Effector CD4-positive, alpha-beta T cell (primary cell): ENCODE data around the gene ELOVL1.
"Not testable (repeated sequence)": the region's sequence is repeated elsewhere in the genome, so short reads cannot be mapped to it uniquely, and the experiment has no call there.

Experiments
- DNase-seq: peaks from one replicate; pipeline ENCODE4 v3.0.0-alpha.2; 2020
- total RNA-seq: gene quantifications from one replicate; lab custom pipeline; 2026; lab: John Stamatoyannopoulos, UW

ELOVL1 gene
- 17.6 reads per million, percentile 44 among the genes with 10 or more reads in this experiment for total RNA-seq

- DNase-seq, result peak; percentile 74
Measured at GRCh38 chr1:43367904-43368645, at the start of gene ELOVL1. Gene ELOVL1 (minus strand): TSS chr1:43368011. CDS start chr1:43365609, 2,402 bp downstream.

DNA sequence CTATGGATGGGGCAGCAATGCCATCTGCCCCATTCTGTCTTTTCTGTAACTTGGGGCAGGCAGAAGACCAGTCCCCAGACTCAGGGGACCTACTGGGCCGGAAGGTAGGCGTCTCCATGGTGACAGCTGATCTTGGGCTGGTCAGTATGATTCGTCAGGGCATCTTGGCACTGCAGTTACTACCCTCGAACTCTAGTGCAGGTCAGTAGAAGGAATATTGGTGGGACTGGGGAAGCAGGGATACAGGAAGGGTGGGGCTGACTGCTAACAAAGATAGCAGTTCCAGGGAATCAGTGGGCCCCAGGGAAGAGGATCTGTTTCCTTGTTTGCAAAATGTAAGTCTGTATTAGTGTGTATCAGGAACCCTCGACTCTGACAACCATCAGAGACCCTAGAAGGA is 48.1 kb upstream of the ELOVL1 start:
- DNase-seq, result no peak

DNA sequence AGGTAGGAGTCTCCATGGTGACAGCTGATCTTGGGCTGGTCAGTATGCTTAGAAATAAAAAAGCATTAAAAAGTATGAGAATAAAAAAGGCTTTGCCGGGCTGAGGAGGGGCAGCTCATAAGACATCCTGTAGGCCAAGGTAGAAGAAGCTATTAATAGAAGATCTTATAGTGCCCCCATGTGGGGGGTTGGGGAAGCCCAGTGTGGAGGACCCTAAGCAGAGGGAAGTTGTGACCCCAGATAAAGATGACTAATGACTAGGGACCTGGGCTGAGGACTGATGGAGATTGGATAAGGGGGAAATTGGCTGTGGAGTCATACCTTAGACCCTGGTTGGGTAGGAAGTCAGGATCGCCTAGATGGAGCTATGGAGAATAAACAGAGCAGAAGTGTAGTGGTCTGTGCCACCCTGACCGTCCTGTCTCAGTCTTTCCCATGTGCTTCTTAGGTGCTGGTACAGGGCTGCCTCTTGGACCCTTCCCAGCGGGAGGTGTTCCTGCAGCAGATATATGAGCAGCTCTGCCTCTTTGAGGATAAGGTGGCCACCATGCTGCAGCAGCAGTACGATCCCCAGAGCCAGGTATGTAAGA is 46.9 kb upstream of the ELOVL1 start:
- peak; percentile 54 for DNase-seq

GRCh38 chr1:43413426-43413825 is 45.6 kb upstream of the ELOVL1 start:
- not testable (repeated sequence) for DNase-seq

- DNase-seq, result no peak
Measured at GRCh38 chr1:43410571-43410970, 42.8 kb upstream of the ELOVL1 start.

DNA sequence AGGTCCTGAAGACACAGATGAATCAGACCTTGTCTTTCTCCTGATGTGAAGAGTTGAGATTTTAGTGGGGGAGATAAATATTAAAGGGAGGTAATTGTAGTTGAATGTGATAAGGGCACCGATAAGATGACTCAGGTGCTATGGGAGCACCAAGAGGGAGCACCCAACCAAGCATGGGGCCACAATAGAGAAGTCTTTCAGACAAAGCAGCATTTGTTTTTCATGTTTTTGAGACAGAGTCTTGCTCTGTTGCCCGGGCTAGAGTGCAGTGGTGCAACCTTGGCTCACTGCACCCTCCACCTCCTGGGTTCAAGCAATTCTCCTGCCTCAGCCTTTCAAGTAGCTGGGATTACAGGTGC is 38.0 kb upstream of the ELOVL1 start:
- no peak for DNase-seq

GRCh38 chr1:43405219-43405875 is 37.5 kb upstream of the ELOVL1 start:
- no peak for DNase-seq

- no peak for DNase-seq
Measured at GRCh38 chr1:43404353-43404752, 36.5 kb upstream of the ELOVL1 start.

DNA sequence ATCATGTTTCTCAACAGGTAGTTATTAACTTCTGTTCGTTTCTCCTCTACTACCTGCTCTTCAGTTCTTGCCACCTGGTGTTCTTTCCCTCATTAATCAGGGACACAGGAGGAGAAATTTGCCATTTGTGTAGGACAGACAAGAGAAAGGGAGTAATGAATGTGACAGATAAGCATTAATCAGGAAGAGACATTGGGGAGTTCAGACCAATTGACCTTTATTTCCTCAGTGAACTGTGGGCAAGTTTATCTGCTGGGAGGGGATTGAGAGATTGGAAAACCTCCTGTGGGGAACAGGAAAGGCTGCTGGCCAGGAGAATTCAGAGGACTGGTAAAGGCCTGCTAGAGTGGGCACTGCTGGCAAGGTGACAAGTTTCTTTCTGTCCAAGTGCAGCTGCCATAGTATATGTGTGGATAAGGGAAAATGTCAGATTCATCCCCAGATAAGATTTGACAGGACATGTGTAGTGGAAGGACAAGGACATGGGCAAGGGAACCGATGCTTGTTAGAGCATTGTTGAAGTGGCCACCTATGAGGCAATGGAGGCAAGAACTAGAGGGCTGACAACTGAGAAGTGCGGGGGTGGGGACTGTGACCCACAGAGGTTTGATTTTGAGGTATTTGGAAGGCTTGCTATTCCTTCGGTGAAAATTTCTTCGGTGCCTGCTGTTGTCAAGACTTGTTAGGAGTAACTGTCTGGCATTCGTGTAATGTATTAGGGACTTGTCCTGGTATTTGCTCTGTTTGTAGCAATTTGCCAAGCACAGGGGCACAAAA is 34.5 kb upstream of the ELOVL1 start:
- no peak for DNase-seq

DNA sequence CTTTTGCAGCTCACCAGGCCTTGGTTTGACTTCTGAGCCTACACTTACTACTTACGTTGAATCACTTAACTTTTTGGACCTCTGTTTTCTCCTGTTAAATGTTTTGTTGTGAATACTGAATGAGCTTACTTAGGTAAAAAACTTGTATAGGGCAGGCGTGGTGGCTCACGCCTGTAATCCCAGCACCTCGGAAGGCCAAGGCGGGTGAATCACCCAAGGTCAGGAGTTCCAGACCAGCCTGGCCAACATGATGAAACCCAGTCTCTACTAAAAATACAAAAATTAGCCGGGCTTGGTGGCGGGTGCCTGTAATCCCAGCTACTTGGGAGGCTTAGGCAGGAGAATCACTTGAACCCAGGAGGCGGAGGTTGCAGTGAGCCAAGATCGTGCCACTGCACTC is 32.6 kb upstream of the ELOVL1 start:
- DNase-seq, result not testable (repeated sequence)

GRCh38 chr1:43398227-43398626 is 30.4 kb upstream of the ELOVL1 start:
- DNase-seq, result no peak

DNA sequence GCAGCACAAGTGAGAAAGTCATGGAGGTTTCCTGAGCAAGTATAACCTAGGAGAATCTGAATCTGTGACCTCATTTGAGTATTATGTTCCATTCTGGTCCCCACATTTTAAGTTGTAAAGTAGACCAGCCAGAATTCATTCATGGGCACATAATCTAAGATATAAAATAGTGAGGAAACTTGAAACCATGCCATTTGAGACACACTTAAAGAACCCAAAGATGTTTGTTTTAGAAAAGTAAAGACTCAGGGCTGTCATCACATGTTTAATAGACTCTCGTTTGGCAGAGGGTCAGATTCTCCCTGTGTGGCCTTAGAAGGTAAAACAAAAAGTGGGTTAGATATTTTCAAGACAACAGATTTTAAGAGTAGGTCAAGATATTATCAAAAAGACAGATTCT is 28.2 kb upstream of the ELOVL1 start:
- no peak for DNase-seq

DNA sequence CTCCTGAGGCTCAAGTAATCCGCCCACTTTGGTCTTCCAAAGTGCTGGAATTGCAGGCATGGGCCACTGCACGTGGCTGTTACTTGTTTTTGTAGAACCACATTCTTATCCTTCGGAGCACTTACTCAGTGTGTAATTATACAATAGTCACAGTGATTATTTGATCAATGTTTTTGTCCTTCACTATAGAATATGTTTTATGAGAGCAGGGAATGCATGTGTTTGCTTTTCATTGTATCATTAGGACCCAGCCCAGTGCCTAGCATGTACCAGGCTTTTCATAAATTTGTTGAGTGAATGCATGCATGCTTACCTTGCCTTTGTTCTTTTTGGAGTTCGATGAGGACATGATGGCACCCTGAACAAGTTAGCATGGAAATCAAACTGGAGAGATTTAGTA is 27.7 kb upstream of the ELOVL1 start:
- no peak for DNase-seq

- no peak for DNase-seq
Measured at GRCh38 chr1:43392702-43393101, 24.9 kb upstream of the ELOVL1 start.

- peak; percentile 90 for DNase-seq
Measured at GRCh38 chr1:43389326-43390313, 21.8 kb upstream of the ELOVL1 start, which contains the start of the genes MED8 and SZT2. Gene MED8 (minus strand): TSS chr1:43389800. CDS start chr1:43389764, 36 bp downstream. Gene SZT2 (plus strand): TSS chr1:43389899. CDS start chr1:43389969, 70 bp downstream.

GRCh38 chr1:43388613-43389012 is 20.8 kb upstream of the ELOVL1 start:
- no peak for DNase-seq

DNA sequence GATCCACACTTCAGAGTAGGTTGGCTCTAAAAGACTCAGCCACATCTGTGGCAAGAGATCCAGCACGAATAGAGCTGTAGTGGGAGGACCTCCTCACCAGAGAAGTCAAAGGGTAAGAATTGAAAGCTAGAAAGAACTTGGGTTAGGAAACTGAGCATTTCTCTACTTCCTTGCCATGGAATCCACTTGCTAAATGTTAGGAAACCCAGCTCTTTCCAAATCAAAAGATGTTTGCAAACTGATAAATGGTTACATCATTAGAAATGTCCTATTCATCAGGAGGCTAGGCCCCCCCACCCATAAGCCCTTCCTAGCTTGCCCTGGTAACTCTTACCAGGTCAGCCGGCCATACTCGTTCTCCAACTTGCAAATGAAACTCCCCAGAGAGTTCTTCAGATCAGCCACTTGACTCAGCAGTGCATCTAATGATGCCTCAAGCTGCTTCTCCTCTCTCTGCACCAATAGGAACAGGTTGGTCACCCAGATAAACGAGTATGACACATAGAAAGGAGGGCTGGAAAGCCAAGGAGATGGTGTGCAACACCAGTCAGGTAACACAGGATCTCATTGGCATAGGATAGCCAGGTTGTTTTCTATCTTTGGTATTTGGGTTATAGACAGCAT is 20.3 kb upstream of the ELOVL1 start:
- no peak for DNase-seq

DNA sequence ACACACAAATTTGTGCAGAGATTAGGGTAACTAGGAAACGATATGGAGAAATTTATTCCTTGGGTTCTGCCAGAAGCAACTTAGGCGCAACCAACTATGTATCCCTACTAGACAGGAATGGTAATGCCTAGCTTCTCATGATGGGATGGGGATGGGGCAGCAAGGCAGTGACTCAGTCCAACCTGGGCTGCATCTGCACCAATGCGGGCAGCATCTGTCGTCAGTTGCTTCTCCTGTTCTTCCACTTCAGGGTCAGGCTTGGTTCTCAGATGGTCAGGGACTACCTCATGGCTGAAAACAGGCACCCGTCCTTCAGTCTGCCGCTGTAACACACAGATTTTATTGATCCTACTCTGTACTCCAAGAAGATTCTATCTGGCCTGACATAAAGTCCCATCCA is 18.9 kb upstream of the ELOVL1 start:
- no peak for DNase-seq

DNA sequence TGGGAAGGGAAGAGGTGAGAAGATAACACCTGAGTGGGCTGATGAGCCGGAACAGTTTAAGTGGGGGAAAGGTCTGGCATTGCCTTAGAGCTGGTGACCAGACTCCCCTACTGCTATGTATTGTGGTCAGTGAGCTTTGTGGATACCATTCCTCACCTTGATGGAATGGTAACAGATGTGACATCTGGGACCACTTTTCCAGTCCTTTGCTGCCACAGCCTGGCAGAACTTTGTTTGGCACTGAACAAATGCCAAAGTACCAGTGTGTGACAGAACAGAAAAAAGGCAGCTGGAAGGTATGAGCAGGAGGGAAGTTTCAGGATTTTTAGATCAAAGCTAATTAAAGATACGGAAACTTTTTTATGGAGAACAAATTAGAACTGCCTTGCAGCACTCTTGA is 15.6 kb upstream of the ELOVL1 start:
- DNase-seq, result no peak

DNA sequence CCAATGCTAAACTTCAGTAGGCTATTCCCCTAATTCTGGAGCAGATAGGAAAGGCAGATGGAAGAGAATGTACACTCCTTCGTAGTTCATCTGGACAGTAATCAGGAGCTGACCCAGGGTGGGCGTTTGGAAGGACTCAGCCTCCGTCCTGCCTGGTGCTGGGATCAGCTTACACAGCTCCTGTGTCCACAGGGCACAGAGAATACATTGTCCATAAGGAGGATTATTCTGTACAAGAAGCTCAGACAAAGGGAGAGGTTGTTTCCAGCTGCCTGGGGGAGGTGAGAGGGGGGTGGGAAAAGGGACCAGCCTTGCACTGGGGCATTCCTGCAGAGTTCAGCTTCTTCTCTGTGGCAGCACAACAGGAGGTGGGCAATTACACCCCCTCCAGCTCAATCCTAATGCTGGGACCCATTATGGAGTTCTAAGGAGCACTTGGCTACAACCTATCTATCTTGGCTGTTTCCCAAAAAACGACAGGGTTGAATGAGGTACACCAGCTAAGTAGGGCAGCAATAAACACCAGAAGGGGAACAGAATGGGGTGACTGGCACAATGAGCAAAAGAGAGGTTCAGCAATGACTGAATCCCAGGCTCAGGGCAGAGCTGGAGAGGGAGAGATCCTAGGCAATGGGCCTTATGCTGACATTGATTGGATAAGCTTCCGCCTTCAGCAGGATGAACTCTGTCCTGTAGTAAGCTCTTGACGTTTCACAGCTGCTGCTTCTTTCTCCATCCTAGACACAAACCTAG is 14.4 kb upstream of the ELOVL1 start:
- DNase-seq, result no peak

DNA sequence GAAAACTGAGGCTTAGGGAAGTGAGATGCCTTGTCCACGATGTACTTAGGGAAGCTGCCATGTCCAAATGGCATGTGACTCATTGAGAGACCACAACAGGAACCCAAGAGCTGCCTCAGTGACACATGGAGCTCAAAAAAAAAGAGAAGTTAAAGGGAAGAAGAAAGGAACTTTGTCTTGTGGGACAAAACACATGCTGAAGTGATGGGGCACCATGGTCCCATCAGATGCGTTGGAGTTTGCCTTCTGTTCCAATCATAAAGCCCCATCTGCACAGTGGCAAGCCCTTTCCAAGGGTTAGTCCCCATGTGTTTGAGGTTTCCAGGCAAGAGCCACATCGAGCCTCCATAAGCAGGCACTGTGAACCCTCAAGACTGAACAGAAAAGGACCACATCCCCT is 13.8 kb upstream of the ELOVL1 start:
- DNase-seq, result no peak
